ENCODE measurements around the gene ACLY. TPM values are rescaled to one million over a fixed set of nuclear protein-coding genes. Genes with fewer than 3 reads are reported as not detected.

The ACLY gene
- total RNA-seq, 6 experiments from 2014 or later: 254 to 315 (median 279) TPM

- no peaks in the 10 kb centered on the region for H3K9me3 Mint-ChIP-seq
- no peak for DNase-seq
- no peak overlapping the region for H3K4me3 Mint-ChIP-seq
- H3K36me3 Mint-ChIP-seq (ENCODE audit: low read depth): peaks cover 64% of the 10 kb centered on the region
- peak overlapping the region; percentile 93 for H3K27ac Mint-ChIP-seq
- peaks cover 9% of the 10 kb centered on the region for H3K27me3 Mint-ChIP-seq (ENCODE audit: insufficient read depth)
- no peak for TF ChIP-seq CTCF (IDR thresholded peaks at IDR 0.05)
- H3K4me1 Mint-ChIP-seq (ENCODE audit: low read depth): peaks cover 51% of the 10 kb centered on the region
Observed at GRCh38 chr17:41896726-41897125, 22.0 kb downstream of the ACLY start.

GRCh38 chr17:41895617-41896016 is 23.1 kb downstream of the ACLY start:
- H3K27ac Mint-ChIP-seq: peak overlapping the region; percentile 93
- H3K27me3 Mint-ChIP-seq (ENCODE audit: insufficient read depth): peaks cover 9% of the 10 kb centered on the region
- peaks cover 53% of the 10 kb centered on the region for H3K36me3 Mint-ChIP-seq (ENCODE audit: low read depth)
- peak overlapping the region; percentile 49 for H3K4me3 Mint-ChIP-seq
- peaks cover 52% of the 10 kb centered on the region for H3K4me1 Mint-ChIP-seq (ENCODE audit: low read depth)
- no peak for TF ChIP-seq CTCF (IDR thresholded peaks at IDR 0.05)
- H3K9me3 Mint-ChIP-seq: no peaks in the 10 kb centered on the region
- peak; percentile 16 for DNase-seq

DNA sequence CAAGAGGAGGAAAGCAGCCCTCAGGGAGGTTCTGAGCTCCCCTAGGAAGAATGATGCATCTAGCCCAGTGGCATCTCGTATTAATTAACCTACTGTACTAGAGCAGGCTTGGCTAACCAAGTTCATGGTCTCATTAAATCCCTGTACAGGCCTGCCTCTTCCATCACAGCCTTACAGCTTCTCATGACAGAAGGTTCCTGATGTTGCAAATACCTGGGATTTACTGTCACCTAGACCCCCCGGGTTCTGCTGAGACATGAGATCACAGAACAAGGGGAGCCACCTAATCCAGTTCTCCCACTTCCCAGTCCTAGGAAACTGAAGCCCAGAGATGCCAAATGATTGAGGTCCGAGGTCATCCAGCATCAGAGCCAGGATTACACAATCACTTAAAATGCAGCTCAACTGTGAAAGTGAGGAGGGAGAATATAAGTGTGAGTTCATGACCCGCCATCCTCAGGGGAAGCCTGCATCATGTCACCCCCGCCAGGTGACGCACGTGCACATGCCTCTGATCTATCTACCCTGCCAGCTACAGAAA is 23.9 kb downstream of the ACLY start:
- peak overlapping the region; percentile 49 for H3K4me3 Mint-ChIP-seq
- DNase-seq: peak; percentile 96
- peak; percentile 31; the same call in 1 of the 2 replicates for TF ChIP-seq CTCF (IDR thresholded peaks at IDR 0.05)

DNA sequence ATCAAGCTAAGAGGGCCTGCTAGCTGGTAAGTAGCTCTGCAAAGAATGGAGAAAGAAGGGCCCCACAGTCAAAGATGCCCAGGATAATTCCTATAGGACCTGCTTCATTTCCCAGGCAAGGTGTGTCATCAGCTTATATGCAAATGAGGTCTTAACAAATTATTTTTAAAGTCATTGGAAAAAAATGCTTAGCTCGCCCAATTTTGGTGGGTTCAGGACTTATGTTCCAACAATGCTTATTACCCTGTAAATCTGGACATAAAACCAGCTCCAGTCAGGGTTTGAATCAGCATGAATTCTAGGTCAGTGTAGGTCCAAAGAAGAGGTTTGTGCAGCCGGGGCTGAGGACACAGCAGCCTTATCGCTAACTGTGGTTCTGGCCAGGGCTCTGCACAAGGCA is 25.4 kb downstream of the ACLY start:
- Mint-ChIP-seq H3K4me1 (ENCODE audit: low read depth) (peaks cover 47% of the 10 kb centered on the region), H3K36me3 (ENCODE audit: low read depth) (peaks cover 44% of the 10 kb centered on the region), H3K9me3 (no peaks in the 10 kb centered on the region), H3K4me3 (no peak overlapping the region), H3K27me3 (ENCODE audit: insufficient read depth) (peaks cover 9% of the 10 kb centered on the region), H3K27ac (peak overlapping the region; percentile 36; the same call in 1 of the 2 replicates)
- no peak for TF ChIP-seq CTCF (IDR thresholded peaks at IDR 0.05)
- no peak for DNase-seq

More for the DNA sequence above, 23.9 kb downstream of the ACLY start:
- no peaks in the 10 kb centered on the region for H3K9me3 Mint-ChIP-seq
- peak overlapping the region; percentile 93 for H3K27ac Mint-ChIP-seq
- peaks cover 9% of the 10 kb centered on the region for H3K27me3 Mint-ChIP-seq (ENCODE audit: insufficient read depth)
- peaks cover 53% of the 10 kb centered on the region for H3K36me3 Mint-ChIP-seq (ENCODE audit: low read depth)
- H3K4me1 Mint-ChIP-seq (ENCODE audit: low read depth): peaks cover 52% of the 10 kb centered on the region

DNA sequence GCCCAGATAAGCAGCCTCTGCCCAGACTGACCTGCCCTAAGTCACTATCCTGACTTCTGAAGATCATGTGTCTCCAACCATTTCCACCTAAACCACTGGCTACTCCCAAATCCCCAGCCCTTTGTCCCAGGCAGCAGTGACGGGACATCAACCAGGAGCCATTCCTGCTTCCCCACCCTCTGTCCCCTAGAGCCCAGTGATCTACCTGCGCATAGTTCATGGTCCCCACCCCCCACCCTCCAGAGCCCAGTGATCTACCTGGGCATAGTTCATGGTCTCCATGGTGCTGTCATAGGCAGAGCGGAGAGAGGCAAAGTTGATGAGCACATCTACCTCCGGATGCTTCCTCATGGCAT is 26.8 kb downstream of the ACLY start:
- H3K27me3 Mint-ChIP-seq (ENCODE audit: insufficient read depth): peaks cover 11% of the 10 kb centered on the region
- peaks cover 35% of the 10 kb centered on the region for H3K36me3 Mint-ChIP-seq (ENCODE audit: low read depth)
- H3K4me3 Mint-ChIP-seq: no peak overlapping the region
- no peaks in the 10 kb centered on the region for H3K9me3 Mint-ChIP-seq
- peak overlapping the region; percentile 52; the same call in 1 of the 2 replicates for H3K27ac Mint-ChIP-seq
- no peak for TF ChIP-seq CTCF (IDR thresholded peaks at IDR 0.05)
- peaks cover 43% of the 10 kb centered on the region for H3K4me1 Mint-ChIP-seq (ENCODE audit: low read depth)
- DNase-seq: no peak

Data from HFFc6 (cell line).